HS-27A (cell line): ENCODE data around the gene DNAJC21.
"Not testable (repeated sequence)": the region's sequence is repeated elsewhere in the genome, so short reads cannot be mapped to it uniquely, and the experiment has no call there.

ENCODE experiments used
- DNase-seq: peaks from one replicate; pipeline ENCODE4 v3.0.0-alpha.2; 2012; ENCODE audit warnings: low read depth, missing footprints

DNAJC21 gene

DNA sequence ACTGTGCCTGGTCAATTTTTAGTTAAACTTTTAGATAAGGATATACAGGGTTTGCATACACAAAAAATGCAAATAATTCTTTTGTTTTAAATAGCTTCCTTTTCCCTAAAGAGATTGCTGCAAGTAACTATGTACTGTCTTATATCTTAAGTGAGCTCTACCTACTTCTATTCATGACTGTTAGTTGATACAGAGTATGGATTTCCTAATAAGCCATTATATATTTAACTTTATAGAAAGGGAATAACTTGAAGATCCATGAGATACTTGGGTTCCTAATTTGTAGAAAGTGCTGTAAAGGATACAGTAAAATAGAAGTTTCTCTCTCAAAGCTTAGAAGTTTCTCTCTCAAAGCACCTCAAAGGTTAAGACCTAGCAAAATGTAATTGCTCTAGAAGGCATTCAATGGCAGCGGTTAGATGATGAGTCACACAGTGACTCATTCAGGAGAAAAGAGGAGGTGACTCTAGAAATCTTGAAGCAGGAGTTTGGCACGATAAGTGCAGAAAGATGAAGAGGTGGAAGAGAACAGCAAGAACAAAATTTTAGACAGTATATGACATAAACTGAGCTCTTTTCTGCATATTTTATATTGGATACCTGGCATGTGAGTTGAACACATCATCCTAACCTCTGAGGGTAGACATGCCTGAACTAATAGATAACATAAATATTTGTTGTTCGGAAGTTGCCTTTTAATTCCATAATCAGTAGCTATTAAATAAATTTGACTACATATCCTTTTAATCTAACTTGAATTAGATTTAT lies 5.5 kb upstream of the DNAJC21 start:
- DNase-seq: peak; percentile 88

DNA sequence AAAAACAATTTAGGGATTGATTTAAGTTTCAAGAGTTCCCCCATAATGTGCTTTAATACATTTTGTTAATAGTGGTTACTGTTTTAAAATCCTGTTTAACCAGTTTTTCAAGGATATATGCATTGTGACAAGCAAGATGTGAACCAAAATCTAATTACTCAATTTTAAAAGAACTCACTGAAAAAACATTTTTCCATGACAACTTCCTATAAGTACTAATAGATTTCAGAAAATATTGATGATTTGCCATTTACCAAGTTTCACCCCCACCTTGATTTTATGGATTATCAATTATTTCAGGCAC lies 4.9 kb upstream of the DNAJC21 start:
- DNase-seq: no peak

GRCh38 chr5:34926318-34926888 lies 3.0 kb upstream of the DNAJC21 start:
- no peak for DNase-seq

- DNase-seq: no peak
Observed at GRCh38 chr5:34927785-34928184, 1.6 kb upstream of the DNAJC21 start.

DNA sequence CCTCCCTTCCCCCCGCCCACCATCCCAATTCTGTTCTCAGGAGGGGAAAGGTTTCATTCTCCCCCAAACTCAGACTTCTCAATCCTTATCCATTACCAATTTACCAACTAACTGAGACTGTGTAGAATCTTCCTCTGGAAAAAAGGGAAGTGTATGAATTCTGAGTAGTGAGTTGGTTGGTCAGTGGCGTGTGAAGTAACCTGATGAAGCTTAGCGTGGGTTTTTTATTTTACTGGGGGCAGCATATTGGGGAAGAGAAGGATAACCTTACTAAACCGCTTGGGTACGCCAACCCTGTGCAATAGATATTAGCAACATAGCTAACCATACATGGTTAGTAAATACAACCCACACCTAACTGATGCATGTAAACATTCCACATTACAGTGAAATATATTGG lies 1.1 kb upstream of the DNAJC21 start:
- DNase-seq: no peak

GRCh38 chr5:34929720-34930461 lies 532 bp downstream of the DNAJC21 start:
- DNase-seq: no peak

DNA sequence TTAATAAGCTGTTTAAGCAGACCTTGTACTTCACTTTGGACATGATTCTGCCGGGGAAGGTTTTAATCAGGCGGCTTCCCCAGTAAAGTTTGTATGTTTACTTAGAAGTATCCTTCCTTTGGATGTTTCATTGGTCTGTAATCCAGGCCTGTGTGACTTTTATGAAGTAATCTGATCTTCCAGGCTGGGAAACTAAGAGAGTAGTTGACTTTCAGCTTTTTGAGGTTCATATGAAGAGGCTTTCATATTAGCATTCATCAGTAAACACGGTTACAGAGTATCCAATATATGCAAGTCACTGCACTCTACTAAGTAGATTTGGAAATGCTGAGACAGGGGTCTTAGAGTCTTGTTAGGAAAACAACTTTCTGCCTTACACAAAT lies 1.1 kb downstream of the DNAJC21 start:
- DNase-seq: no peak

DNA sequence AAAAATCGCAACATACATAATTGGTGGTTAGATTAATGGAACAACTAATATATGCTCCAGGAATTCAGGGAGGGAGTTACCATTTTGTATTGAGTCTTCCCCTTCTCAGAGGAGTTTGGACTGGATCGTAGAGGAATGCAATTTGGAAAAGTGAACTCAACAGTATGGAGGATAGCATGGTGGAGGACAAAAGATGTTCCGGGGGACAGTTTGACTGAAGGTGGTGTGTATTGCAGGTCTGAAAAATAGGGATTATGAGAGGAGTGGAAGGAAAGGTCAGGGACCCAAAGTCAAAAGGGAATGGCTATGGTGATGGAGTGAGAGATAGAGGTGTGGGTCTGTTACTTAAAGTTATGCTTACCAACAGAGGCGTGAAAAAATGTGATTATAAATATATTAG lies 1.5 kb downstream of the DNAJC21 start:
- DNase-seq: no peak

DNA sequence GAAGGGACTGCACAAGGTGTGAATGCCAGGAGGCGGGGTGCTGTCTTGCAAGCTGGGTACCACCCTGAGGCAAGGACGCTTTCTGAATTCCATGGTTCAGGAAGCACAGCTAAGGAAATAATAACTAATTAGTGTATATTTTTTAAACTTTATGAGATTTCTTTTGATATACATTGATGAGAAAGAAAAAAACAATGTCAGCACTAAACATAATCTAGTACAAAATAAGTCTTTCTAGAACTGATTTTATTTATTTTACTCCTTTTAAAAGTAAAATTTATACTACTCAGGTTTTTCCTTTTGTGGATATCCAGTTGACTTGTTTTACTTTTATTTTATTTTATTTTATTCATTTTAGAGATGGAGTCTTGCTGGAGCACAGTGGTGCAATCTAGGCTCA lies 3.6 kb downstream of the DNAJC21 start:
- DNase-seq: no peak

- no peak for DNase-seq
Observed at GRCh38 chr5:34941936-34942335, 12.6 kb downstream of the DNAJC21 start.

DNA sequence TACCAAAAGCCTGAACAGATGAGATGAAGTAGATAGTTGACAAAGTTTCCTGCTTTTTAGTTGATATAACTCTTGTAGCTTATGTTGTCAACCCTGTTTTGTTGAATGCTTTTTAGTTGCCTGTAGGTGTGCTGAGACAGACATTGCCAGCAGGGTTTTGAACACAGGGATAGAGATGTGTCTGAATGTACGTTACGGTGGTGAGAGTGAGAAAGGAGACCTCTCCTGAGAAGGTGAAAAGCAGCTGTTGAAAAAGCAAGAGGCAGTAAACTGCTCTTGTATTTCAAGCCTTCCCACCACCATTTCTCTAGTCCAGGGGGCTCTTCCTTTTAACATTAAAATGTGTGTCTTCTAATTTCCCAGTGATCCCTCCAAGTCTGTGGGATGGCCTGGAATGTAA lies 14.7 kb downstream of the DNAJC21 start:
- no peak for DNase-seq

- DNase-seq: no peak
Observed at GRCh38 chr5:34944460-34945047, 15.2 kb downstream of the DNAJC21 start.

DNA sequence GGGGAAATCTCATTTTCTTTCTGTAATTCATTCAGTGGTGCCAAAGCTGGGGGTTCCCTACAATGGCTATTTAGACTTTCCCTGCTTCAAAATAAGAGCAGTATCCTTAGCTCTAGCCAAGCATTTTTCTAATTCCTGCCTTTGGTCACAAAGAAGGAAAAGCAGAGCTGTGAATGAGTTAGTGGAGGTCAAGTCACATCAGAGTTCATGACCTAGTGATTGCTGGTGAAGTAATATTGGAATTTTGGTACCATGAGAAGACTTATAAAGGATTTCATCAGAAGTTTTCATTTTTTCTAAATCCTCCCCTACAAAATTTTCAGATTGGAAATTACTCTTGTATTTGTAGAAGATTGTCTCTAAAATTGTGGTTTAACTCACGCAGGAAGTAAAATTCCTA lies 28.0 kb downstream of the DNAJC21 start:
- DNase-seq: no peak

DNA sequence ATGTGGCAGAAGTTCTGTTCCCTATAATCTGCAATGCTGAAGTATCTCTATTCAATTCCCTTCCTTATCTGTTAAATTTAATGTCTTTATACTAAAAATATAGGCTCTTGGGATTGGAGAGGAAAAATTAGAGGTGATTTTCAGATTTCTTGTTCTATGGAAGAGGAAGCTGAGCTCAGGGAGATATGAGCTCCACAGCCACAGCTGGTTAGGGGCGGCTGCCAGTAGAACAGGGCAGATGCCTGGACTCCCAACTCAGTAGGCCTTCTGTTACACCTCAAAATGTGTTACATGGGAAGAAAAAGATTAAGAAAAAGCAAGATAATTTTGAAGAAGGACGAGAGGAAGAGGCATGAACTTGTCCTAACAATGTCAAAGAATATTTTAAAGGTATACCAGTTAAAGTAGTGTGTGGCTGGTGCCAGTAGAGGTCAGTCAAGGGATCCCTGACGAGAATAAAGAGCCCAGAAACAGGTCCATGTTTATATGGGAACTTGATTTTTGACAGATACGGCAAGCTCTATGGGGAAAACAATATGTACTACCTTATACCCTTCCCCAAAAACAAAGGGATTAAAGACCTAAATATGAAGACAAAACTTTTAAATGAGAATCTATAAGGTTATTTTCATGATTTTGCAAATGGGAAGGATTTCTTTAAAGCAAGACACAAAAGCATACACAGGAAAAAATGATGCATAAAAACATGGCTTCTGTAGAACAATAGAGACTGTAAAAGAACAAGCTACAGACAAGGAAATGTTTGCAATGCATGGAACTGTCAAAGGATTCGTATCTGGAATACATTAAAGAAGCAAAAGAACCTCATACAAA lies 28.7 kb downstream of the DNAJC21 start:
- no peak for DNase-seq

DNA sequence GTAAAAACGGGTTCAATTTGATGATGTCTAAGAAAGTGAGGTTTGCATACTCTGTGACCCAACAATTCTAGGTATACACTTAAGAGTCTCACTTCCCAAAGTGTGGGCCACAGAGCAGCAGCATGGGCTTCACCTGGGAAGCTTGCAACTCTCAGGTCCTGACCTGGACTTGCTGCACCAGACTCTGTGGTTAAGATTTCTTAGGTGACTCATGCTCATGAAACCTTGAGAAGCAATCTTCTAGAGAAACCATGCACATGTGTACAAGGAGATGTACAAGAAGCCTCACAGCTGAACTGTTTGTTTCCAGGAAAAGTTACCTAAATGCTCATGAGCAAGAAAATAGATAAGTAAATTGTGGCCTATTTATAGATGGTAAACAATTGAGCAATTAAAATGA lies 30.0 kb downstream of the DNAJC21 start:
- DNase-seq: no peak

DNA sequence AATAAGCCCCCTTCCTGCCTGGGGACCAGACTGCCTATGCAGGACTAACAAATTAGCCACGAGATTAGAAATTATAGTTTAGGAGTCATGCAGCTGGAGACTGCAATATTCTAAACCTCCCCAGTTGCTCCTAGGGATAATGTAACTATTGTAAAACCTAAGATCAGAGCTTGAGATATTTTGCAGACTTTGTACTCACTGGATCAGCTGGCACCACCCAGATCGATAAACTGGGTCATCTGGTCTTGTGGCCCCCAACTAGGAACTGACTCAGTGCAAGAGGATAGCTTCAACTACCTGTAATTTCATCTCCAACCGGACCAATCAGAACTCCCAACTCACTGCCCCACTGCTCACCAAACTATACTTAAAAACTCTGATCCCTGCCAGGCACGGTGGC lies 38.2 kb downstream of the DNAJC21 start:
- DNase-seq: no peak

GRCh38 chr5:34968258-34968657 lies 38.9 kb downstream of the DNAJC21 start:
- DNase-seq: no peak

DNA sequence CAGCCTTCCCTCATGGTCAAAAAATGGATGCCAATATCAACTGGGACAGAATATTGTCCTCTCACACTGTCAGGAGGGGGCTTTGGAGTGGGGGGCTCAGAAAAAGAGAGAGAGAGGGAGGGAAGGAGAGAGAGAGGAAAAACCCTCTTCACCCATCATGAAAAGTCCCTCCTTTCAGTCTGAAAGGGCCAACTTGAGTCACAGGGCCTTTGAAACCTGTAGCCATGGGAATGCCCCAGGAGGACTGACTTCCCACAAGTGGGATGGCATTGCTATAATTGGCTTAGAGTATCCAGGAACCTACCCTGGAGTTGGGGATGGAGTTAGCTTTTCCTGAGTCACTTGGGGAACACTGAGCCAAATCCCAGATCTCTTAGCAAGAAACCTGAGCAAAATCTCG lies 41.2 kb downstream of the DNAJC21 start:
- DNase-seq: no peak

DNA sequence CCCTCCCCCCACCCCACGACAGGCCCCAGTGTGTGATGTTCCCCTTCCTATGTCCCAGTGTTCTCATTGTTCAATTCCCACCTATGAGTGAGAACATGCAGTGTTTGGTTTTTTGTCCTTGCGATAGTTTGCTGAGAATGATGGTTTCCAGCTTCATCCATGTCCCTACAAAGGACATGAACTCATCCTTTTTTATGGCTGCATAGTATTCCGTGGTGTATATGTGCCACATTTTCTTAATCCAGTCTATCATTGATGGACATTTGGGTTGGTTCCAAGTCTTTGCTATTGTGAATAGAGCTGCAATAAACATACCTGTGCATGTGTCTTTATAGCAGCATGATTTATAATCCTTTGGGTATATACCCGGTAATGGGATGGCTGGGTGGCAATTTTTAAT lies 42.3 kb downstream of the DNAJC21 start:
- DNase-seq: not testable (repeated sequence)

- DNase-seq: no peak
Observed at GRCh38 chr5:34976347-34976746, 47.0 kb downstream of the DNAJC21 start.

- DNase-seq: no peak
Observed at GRCh38 chr5:34977934-34978613, 48.7 kb downstream of the DNAJC21 start.

- no peak for DNase-seq
Observed at GRCh38 chr5:34978681-34979080, 49.3 kb downstream of the DNAJC21 start.
